ENCODE results near the gene PLEKHA3.

Gene PLEKHA3

GRCh38 chr2:178482437-178482836 lies 2.2 kb downstream of the PLEKHA3 start:
- H3K9ac ChIP-seq (ENCODE audit: low read length), result peak overlapping the region; percentile 71; the same call in 1 of the 2 replicates
- H3K27ac ChIP-seq (ENCODE audit: low read depth, low read length, poor library complexity, severe bottlenecking), result peak overlapping the region; percentile 34
- peak overlapping the region; percentile 89 for H3K4me3 ChIP-seq (ENCODE audit: low read depth, low read length, poor library complexity, severe bottlenecking)
- no peaks in the 10 kb centered on the region for H3K9me3 ChIP-seq (ENCODE audit: low read length)
- no peaks in the 10 kb centered on the region for H4K20me1 ChIP-seq (ENCODE audit: insufficient read depth, low read length)
- H3K4me1 ChIP-seq (ENCODE audit: insufficient read depth, low read length, severe bottlenecking), result peaks cover 39% of the 10 kb centered on the region
- no peaks in the 10 kb centered on the region for H3F3A ChIP-seq (ENCODE audit: insufficient read depth, low read length)
- no peaks in the 10 kb centered on the region for H3K27me3 ChIP-seq (ENCODE audit: insufficient read depth, low read length)
- H3K79me2 ChIP-seq (ENCODE audit: insufficient read depth, low read length), result peaks cover 36% of the 10 kb centered on the region
- peaks cover 13% of the 10 kb centered on the region for H3K36me3 ChIP-seq (ENCODE audit: insufficient read depth, low read length)
- peak overlapping the region; percentile 90 for H3K4me2 ChIP-seq (ENCODE audit: low read length)
- TF ChIP-seq EZH2 (IDR thresholded peaks at IDR 0.05; ENCODE audit: borderline replicate concordance, low read length) (no peak), CTCF (IDR thresholded peaks at IDR 0.05; ENCODE audit: low read length) (no peak)
- no peak overlapping the region for H2AFZ ChIP-seq (ENCODE audit: low read length)
- H3K9me2 ChIP-seq (ENCODE audit: low read depth, low read length), result no peaks in the 10 kb centered on the region

GRCh38 chr2:178484245-178485041 lies 4.2 kb downstream of the PLEKHA3 start:
- Histone ChIP-seq H3K4me2 (ENCODE audit: low read length) (no peak overlapping the region), H3K9me3 (ENCODE audit: low read length) (no peaks in the 10 kb centered on the region), H2AFZ (ENCODE audit: low read length) (no peak overlapping the region), H3K4me3 (ENCODE audit: low read depth, low read length, poor library complexity, severe bottlenecking) (no peak overlapping the region), H4K20me1 (ENCODE audit: insufficient read depth, low read length) (no peaks in the 10 kb centered on the region), H3K79me2 (ENCODE audit: insufficient read depth, low read length) (peaks cover 29% of the 10 kb centered on the region), H3K4me1 (ENCODE audit: insufficient read depth, low read length, severe bottlenecking) (peaks cover 32% of the 10 kb centered on the region), H3K36me3 (ENCODE audit: insufficient read depth, low read length) (peaks cover 22% of the 10 kb centered on the region), H3K27me3 (ENCODE audit: insufficient read depth, low read length) (no peaks in the 10 kb centered on the region), H3K27ac (ENCODE audit: low read depth, low read length, poor library complexity, severe bottlenecking) (no peak overlapping the region), H3K9me2 (ENCODE audit: low read depth, low read length) (no peaks in the 10 kb centered on the region), H3F3A (ENCODE audit: insufficient read depth, low read length) (no peaks in the 10 kb centered on the region), H3K9ac (ENCODE audit: low read length) (no peak overlapping the region)
- no peak for TF ChIP-seq EZH2 (IDR thresholded peaks at IDR 0.05; ENCODE audit: borderline replicate concordance, low read length)

GRCh38 chr2:178485356-178485755 lies 5.1 kb downstream of the PLEKHA3 start:
- Histone ChIP-seq H3K4me3 (ENCODE audit: low read depth, low read length, poor library complexity, severe bottlenecking) (no peak overlapping the region), H4K20me1 (ENCODE audit: insufficient read depth, low read length) (no peaks in the 10 kb centered on the region), H3K4me2 (ENCODE audit: low read length) (no peak overlapping the region), H3F3A (ENCODE audit: insufficient read depth, low read length) (no peaks in the 10 kb centered on the region), H3K9me3 (ENCODE audit: low read length) (no peaks in the 10 kb centered on the region), H3K36me3 (ENCODE audit: insufficient read depth, low read length) (peaks cover 22% of the 10 kb centered on the region), H3K27ac (ENCODE audit: low read depth, low read length, poor library complexity, severe bottlenecking) (no peak overlapping the region), H3K4me1 (ENCODE audit: insufficient read depth, low read length, severe bottlenecking) (peaks cover 26% of the 10 kb centered on the region), H3K9me2 (ENCODE audit: low read depth, low read length) (no peaks in the 10 kb centered on the region), H3K9ac (ENCODE audit: low read length) (no peak overlapping the region), H3K27me3 (ENCODE audit: insufficient read depth, low read length) (no peaks in the 10 kb centered on the region), H2AFZ (ENCODE audit: low read length) (no peak overlapping the region), H3K79me2 (ENCODE audit: insufficient read depth, low read length) (peaks cover 29% of the 10 kb centered on the region)
- TF ChIP-seq CTCF (IDR thresholded peaks at IDR 0.05; ENCODE audit: low read length), result no peak
- TF ChIP-seq EZH2 (IDR thresholded peaks at IDR 0.05; ENCODE audit: borderline replicate concordance, low read length), result no peak

- Histone ChIP-seq H3K79me2 (ENCODE audit: insufficient read depth, low read length) (no peaks in the 10 kb centered on the region), H3K27ac (ENCODE audit: low read depth, low read length, poor library complexity, severe bottlenecking) (no peak overlapping the region), H3K4me2 (ENCODE audit: low read length) (no peak overlapping the region), H3K36me3 (ENCODE audit: insufficient read depth, low read length) (peaks cover 61% of the 10 kb centered on the region), H3K9ac (ENCODE audit: low read length) (no peak overlapping the region), H2AFZ (ENCODE audit: low read length) (no peak overlapping the region), H3K9me3 (ENCODE audit: low read length) (no peaks in the 10 kb centered on the region), H4K20me1 (ENCODE audit: insufficient read depth, low read length) (no peaks in the 10 kb centered on the region), H3K4me1 (ENCODE audit: insufficient read depth, low read length, severe bottlenecking) (no peaks in the 10 kb centered on the region), H3K27me3 (ENCODE audit: insufficient read depth, low read length) (no peaks in the 10 kb centered on the region), H3F3A (ENCODE audit: insufficient read depth, low read length) (no peaks in the 10 kb centered on the region), H3K9me2 (ENCODE audit: low read depth, low read length) (no peaks in the 10 kb centered on the region), H3K4me3 (ENCODE audit: low read depth, low read length, poor library complexity, severe bottlenecking) (no peak overlapping the region)
- TF ChIP-seq EZH2 (IDR thresholded peaks at IDR 0.05; ENCODE audit: borderline replicate concordance, low read length) (no peak), CTCF (IDR thresholded peaks at IDR 0.05; ENCODE audit: low read length) (no peak)
Measured at GRCh38 chr2:178491612-178492011, 11.4 kb downstream of the PLEKHA3 start.

All from OCI-LY1 (cell line).